ENCODE data around the gene IL4R.
"Not testable (repeated sequence)": the region's sequence is repeated elsewhere in the genome, so short reads cannot be mapped to it uniquely, and the experiment has no call there.

IL4R gene

GRCh38 chr16:27313422-27314160 lies at the start of gene IL4R:
IL4R (plus strand) TSS chr16:27313974; CDS start chr16:27340204, 26,230 bp downstream.
- FAIRE-seq = no peak

- FAIRE-seq = no peak
Measured at GRCh38 chr16:27264151-27264550, 49.6 kb upstream of the IL4R start.

- FAIRE-seq = no peak
Measured at GRCh38 chr16:27265982-27266381, 47.8 kb upstream of the IL4R start.

- FAIRE-seq = no peak
Measured at GRCh38 chr16:27267037-27267677, 46.6 kb upstream of the IL4R start.

DNA sequence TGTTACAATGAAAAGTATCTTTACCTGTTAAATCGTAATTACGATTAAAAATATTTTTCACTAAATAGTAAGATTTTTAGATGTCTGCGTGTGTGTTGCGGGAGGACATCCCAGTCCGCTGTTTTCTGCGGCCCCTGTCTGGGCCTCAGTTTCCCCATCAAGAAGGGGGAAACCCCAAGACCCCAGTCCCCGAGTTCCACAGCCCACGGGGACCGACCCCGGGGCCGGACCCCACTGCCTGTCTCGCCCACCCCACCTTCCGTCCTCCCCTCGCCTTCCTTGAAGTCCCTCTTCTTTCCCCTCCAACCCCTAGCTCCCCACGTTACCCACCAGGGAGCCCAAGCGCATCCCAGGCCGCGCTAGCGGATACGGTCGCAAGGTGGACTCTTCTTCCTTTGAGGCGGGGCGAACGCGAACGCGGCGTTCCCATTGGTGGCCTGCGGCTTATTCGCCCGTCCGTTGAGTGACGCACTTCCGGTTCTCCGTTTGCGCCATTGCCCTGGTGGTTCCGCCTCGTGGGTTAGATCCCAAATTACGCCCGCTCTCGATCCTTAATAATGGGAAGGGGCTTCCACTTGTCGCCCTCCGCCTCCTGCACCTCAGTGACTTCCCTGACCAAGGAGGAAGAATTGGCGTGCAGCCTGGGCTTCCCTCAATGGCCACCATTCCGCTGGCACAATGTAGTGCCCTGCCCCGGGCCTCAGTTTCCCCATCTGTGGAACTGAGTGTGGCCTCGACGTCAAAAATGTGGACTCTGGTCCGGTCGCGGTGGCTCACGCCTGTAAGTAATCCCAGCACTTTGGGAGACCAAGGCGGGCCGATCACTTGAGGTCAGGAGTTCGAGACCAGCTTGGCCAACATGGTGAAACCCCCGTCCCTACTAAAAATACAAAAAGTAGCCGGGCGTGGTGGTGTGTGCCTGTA lies 45.1 kb upstream of the IL4R start, which contains the start of gene NSMCE1:
NSMCE1 (minus strand) TSS at position 397 of the 924 bp plus-strand sequence. CDS start 11,202 bp downstream, outside the sequence.
- peak; percentile 79 for FAIRE-seq

DNA sequence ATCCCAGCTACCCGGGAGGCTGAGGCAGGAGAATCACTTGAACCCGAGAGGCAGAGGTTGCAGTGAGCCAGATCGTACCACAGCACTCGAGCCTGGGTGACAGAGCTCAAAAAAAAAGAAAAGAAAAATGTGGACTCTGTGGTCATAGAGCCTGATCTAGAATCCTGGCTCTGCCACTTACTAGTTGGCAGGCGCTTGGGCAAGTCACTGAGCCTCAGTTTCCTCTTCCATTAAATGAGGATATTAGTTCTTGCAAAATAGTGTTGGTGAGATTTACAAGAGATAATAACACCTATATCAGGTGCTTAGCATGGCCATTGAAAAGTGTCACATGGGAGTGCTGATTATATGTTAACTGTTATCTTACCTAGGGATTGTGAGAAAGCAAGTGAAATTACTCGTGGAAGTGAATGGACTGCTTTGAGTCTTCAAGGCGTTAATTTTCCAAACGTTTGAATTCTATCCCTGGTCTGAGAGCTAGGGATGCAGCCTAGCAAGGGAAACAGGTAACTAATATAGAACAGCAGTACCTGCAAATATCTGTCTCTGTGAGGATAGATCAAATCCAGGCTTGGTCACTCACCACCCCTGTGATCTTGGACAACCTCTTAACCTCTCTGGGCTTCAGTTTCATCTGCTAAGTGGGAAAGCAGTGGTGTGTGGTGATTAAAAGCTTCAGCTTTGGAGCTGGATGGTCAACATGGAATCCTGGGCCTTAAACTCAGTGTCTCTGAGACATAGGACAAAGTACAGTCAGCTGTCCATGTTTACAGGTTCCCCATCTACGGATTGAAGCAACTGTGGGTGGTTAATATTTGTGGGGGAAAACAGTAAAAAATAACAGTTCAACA lies 44.2 kb upstream of the IL4R start:
- FAIRE-seq = no peak

- no peak for FAIRE-seq
Measured at GRCh38 chr16:27270349-27270748, 43.4 kb upstream of the IL4R start.

DNA sequence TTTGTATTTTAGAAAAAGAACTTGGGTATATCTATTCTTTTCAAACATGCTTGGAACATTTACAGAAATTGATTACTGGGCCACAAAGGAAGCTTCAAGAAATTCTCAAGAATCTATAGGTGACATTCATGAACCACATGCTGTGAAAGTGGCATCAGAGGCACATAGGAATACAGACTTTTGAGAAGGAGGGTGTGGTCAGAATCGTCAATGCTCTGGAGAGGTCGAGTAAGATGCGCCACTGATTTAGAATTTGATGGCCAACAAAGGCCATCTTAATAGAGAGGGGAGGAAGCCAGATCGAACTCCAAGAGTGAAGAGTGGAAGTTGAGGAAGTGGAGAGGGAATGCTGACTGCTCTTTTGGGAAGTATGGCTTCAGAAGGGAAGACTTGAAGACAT lies 41.7 kb upstream of the IL4R start:
- FAIRE-seq = no peak

- FAIRE-seq = not testable (repeated sequence)
Measured at GRCh38 chr16:27272697-27273096, 41.1 kb upstream of the IL4R start.

DNA sequence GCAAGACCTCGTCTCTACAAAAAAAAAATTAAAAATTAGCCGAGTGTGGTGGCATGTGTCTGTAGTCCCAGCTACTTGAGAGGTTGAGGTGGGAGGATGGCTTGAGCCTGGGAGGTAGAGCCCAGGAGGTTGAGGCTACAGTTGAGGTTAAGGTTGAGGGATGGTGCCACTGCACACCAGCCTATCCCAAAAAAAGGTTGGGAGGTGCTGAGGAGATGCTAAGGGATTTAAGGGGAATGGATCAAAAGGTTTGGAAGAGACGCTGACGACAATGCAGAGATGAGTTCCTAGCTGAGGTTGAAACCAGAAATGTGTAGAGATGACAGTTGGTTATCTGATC lies 40.5 kb upstream of the IL4R start:
- no peak for FAIRE-seq

- FAIRE-seq = no peak
Measured at GRCh38 chr16:27273670-27274423, 39.9 kb upstream of the IL4R start.

GRCh38 chr16:27274424-27274874 lies 39.3 kb upstream of the IL4R start:
- not testable (repeated sequence) for FAIRE-seq

DNA sequence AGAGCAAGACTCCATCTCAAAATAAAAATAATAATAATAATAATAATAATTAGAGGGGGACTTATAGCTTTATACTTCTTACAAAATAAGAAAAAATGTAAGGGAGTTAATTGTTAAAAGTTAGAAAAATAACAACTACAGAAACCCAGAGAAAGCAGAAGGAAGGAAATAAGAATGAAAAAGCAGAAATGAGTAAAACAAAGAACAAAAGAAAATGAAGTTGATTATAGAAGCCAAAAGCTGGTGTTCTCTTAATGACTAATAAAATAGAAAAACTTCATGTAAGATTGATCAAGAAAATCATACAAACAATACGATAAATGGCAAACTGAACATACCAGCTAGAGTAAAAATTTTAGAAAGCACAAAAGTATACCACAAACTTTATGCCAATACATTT lies 38.4 kb upstream of the IL4R start:
- FAIRE-seq = no peak

- no peak for FAIRE-seq
Measured at GRCh38 chr16:27281243-27281642, 32.5 kb upstream of the IL4R start.

- FAIRE-seq = no peak
Measured at GRCh38 chr16:27284865-27285675, 28.7 kb upstream of the IL4R start.

DNA sequence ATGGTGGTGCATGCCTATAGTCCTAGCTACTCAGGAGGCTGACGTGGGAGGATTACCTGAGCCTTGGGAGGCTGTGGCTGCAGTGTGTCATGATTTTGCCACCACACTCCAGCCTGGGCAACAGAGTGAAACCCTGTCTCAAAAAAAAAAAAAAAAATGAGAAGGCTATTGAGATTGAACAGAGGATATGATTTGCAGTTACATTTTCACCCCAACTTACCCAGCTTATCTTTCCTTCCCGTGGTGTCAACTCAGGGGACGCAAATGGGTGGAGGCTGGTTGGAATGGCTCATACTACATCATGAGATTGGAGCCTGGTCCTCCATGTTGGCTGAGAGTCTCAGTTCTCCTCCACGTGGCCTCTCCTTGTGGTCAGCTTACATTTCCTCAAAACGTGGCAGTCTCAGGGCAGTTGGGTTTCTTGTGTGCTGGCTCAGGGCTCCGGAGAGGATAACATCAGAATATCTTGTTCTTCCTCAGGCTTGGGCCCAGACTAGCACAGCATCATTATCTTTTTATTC lies 28.0 kb upstream of the IL4R start:
- no peak for FAIRE-seq

DNA sequence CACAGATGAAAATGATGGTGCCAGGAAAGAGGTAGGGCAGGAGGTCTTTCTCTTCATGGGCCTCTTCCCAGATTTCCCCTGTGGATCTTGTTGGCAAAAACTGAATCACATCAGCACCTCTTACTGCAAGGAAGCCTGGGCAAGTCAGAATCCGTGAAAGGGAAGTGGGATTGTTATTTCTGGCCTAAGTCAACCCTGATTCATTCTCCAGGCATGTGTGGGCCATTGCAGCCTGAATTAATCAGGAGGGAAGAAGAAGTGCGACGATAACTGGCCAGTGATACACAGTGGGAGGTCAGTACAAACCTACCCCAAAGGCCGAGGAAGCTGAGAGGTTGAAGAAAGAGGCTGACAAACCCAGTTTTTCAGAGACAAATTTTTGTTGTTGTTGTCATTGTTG lies 27.3 kb upstream of the IL4R start:
- FAIRE-seq = no peak

GRCh38 chr16:27287051-27287811 lies 26.5 kb upstream of the IL4R start:
- no peak for FAIRE-seq

DNA sequence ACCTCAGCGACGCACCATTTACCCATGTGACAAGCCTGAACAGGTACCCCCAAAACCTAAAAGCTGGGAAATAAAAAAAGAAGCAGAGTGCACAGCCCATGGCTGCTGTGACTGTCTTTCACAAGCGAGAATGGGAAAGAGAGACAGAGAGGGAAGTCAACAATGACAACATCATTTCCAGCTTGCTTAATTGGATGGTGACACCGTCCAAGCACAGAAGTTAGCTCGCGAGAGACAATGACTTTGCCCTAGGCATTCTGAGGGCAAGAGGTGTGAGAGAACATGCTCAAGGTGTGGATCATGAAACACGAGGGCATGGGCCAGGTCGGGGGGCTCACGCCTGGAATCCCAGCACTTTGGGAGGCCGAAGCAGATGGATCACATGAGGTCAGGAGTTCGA lies 25.9 kb upstream of the IL4R start:
- no peak for FAIRE-seq

DNA sequence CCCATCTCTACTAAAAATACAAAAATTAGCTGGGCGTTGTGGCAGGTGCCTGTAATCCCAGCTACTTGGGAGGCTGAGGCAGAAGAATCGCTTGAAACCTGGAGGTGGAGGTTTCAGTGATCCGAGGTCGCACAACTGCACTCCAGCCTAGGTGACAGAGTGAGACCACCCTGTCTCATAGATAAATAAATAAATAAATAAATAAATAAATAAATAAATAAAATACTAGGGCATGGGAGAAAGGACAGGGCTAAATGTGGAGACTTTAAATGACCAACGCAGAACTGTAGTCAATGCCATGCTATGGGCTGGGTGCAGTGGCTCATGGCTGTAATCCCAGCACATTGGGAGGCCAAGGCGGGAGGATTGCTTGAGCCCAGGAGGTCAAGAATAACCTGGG lies 25.5 kb upstream of the IL4R start:
- not testable (repeated sequence) for FAIRE-seq
